OCI-LY3 (cell line): ENCODE measurements around the gene AK2.
"Not testable (repeated sequence)": the region's sequence is repeated elsewhere in the genome, so short reads cannot be mapped to it uniquely, and the experiment has no call there.

Experiments
- H2AFZ ChIP-seq: fragments of 200-600, 300-600 bp; shearing (Covaris generic); 2 replicates; pipeline ENCODE4 v1.6.0; 2014; ENCODE audit warnings: antibody characterized with exemption, low read depth, low read length
- H3K27ac ChIP-seq: fragments of 200-600, 300-600 bp; sonication (generic); 2 replicates; pipeline ENCODE4 v1.5.1; 2014; ENCODE audit warnings: mild to moderate bottlenecking, low read length, moderate library complexity, mixed read lengths
- H3K27me3 ChIP-seq: fragments of 200-600, 300-600 bp; sonication (generic); 2 replicates; pipeline ENCODE4 v1.6.1; 2014; ENCODE audit warnings: low read depth, low read length, mixed read lengths
- H3K36me3 ChIP-seq: fragments of 200-600, 300-600 bp; sonication (generic); replicated peaks from 2 replicates; pipeline ENCODE3; 2014; ENCODE audit warnings: low read depth, low read length, mixed read lengths
- H3K4me1 ChIP-seq: fragments of 300-600, 200-600 bp; sonication (generic); 2 replicates; pipeline ENCODE4 v1.6.1; 2014; ENCODE audit warnings: low read length, mixed read lengths
- H3K4me2 ChIP-seq: fragments of 200-600, 300-600 bp; sonication (generic); 2 replicates; pipeline ENCODE4 v1.6.1; 2014; ENCODE audit warnings: low read length, mixed read lengths
- H3K4me3 ChIP-seq: fragments of 300-600, 200-600 bp; sonication (generic); 2 replicates; pipeline ENCODE4 v1.5.1; 2014; ENCODE audit warnings: antibody characterized with exemption, mild to moderate bottlenecking, low read length, moderate library complexity
- H3K79me2 ChIP-seq: fragments of 300-600, 200-600 bp; shearing (Covaris generic); 2 replicates; pipeline ENCODE4 v1.6.1; 2014; ENCODE audit warnings: mild to moderate bottlenecking, low read length, mixed read lengths
- H3K9ac ChIP-seq: fragments of 300-600, 200-600 bp; shearing (Covaris generic); 2 replicates; pipeline ENCODE4 v1.6.0; 2014; ENCODE audit warnings: mild to moderate bottlenecking, low read length, moderate library complexity
- H3K9me3 ChIP-seq: fragments of 200-600, 300-600 bp; shearing (Covaris generic); 2 replicates; pipeline ENCODE4 v1.6.1; 2014; ENCODE audit warnings: low read length, mixed read lengths; ENCODE audit not compliant: insufficient read depth
- H4K20me1 ChIP-seq: fragments of 200-600, 300-600 bp; sonication (generic); 2 replicates; pipeline ENCODE4 v1.6.1; 2016; ENCODE audit warnings: low read length, mixed read lengths; ENCODE audit not compliant: insufficient read depth
- CTCF ChIP-seq: fragments of 200-600, 300-600 bp; sonication (generic); IDR thresholded peaks from 2 replicates; pipeline ENCODE4 v1.5.1; 2014; ENCODE audit warnings: antibody characterized with exemption, low read length, low read depth
- EZH2phosphoT487 ChIP-seq: fragments of 200-600 bp; shearing (Covaris generic); IDR thresholded peaks from 2 replicates; pipeline ENCODE4 v1.6.1; 2018; ENCODE audit warnings: antibody characterized with exemption, mixed run types, low read depth

Gene AK2

GRCh38 chr1:33074193-33074945, 37.7 kb upstream of the AK2 start:
- Histone ChIP-seq H4K20me1 (no peaks in the 10 kb centered on the region), H3K9me3 (no peaks in the 10 kb centered on the region), H3K4me1 (no peaks in the 10 kb centered on the region), H3K36me3 (no peaks in the 10 kb centered on the region), H3K4me3 (no peak overlapping the region), H3K9ac (no peak overlapping the region), H3K27ac (no peak overlapping the region), H3K79me2 (no peaks in the 10 kb centered on the region), H3K27me3 (no peaks in the 10 kb centered on the region), H3K4me2 (no peak overlapping the region), H2AFZ (no peak overlapping the region)
- TF ChIP-seq CTCF (no peak), EZH2phosphoT487 (no peak)

- TF ChIP-seq EZH2phosphoT487 (no peak), CTCF (no peak)
- H3K27me3 ChIP-seq: no peaks in the 10 kb centered on the region
These were observed 36.0 kb upstream of the AK2 start for GRCh38 chr1:33072707-33073106.

GRCh38 chr1:33070628-33071027, 33.9 kb upstream of the AK2 start:
- no peak overlapping the region for H3K27ac ChIP-seq
- H3K4me3 ChIP-seq: no peak overlapping the region
- H3K36me3 ChIP-seq: no peaks in the 10 kb centered on the region
- no peak overlapping the region for H3K4me2 ChIP-seq
- H3K4me1 ChIP-seq: no peaks in the 10 kb centered on the region
- H2AFZ ChIP-seq: no peak overlapping the region
- H3K79me2 ChIP-seq: no peaks in the 10 kb centered on the region
- TF ChIP-seq EZH2phosphoT487: no peak
- no peak for TF ChIP-seq CTCF
- no peaks in the 10 kb centered on the region for H3K27me3 ChIP-seq
- no peaks in the 10 kb centered on the region for H4K20me1 ChIP-seq
- H3K9me3 ChIP-seq: no peaks in the 10 kb centered on the region
- H3K9ac ChIP-seq: no peak overlapping the region

More at GRCh38 chr1:33072707-33073106, 36.0 kb upstream of the AK2 start:
- H4K20me1 ChIP-seq: no peaks in the 10 kb centered on the region
- H3K4me3 ChIP-seq: no peak overlapping the region
- H3K36me3 ChIP-seq: no peaks in the 10 kb centered on the region
- H2AFZ ChIP-seq: no peak overlapping the region
- H3K4me1 ChIP-seq: no peaks in the 10 kb centered on the region
- no peak overlapping the region for H3K9ac ChIP-seq
- no peak overlapping the region for H3K4me2 ChIP-seq
- H3K27ac ChIP-seq: no peak overlapping the region
- no peaks in the 10 kb centered on the region for H3K79me2 ChIP-seq
- H3K9me3 ChIP-seq: no peaks in the 10 kb centered on the region

- H3K9ac ChIP-seq, H3K27me3 ChIP-seq, H3K79me2 ChIP-seq: not testable (repeated sequence)
These were observed 31.4 kb upstream of the AK2 start for GRCh38 chr1:33068108-33068507.

DNA sequence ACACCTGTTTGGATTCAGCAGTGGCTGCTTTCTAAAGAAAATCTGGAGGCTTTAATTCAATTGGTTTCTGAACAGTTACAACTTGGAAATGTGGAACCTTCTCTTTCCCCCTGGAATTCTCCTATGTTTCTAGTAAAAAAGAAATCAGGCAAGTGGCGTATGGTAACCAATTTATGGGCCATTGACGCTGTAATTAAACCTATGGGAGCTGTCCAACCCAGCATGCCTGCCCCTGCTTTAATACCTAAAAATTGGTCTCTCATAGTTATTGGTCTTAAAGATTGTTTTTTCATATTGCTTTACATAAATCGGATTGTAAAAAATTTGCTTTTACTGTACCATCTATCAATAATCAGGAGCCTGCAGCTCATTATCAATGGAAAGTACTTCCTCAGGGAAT, 29.8 kb upstream of the AK2 start:
- H3K4me2 ChIP-seq, H2AFZ ChIP-seq, H3K79me2 ChIP-seq, H3K9me3 ChIP-seq, H3K27me3 ChIP-seq, H4K20me1 ChIP-seq, H3K9ac ChIP-seq, H3K36me3 ChIP-seq, H3K4me3 ChIP-seq, H3K27ac ChIP-seq, H3K4me1 ChIP-seq: not testable (repeated sequence)

More at GRCh38 chr1:33068108-33068507, 31.4 kb upstream of the AK2 start:
- not testable (repeated sequence) for H3K4me3 ChIP-seq, H4K20me1 ChIP-seq, H3K36me3 ChIP-seq, H2AFZ ChIP-seq, H3K4me1 ChIP-seq, H3K4me2 ChIP-seq, H3K27ac ChIP-seq, H3K9me3 ChIP-seq
